HL-60/S4 treated with retinoic acid at 250 ng/mL for 4 days and 3 days (cell line): ENCODE data around the gene GALNT2.

ENCODE experiments used
- in situ Hi-C: fragments of 300-500 bp; cut with MboI; formaldehyde crosslinking; loops from 2 replicates; pipeline ENCODE4 v1.7.0; 2022; ENCODE audit warnings: low sequenced_read_pairs

Gene GALNT2

GRCh38 chr1:230249695-230250480 is 182.8 kb downstream of the GALNT2 start:
- in situ Hi-C loops = no loop called here

GRCh38 chr1:230250666-230251065 is 183.6 kb downstream of the GALNT2 start:
- in situ Hi-C loops = no loop called here

GRCh38 chr1:230251644-230252191 is 184.7 kb downstream of the GALNT2 start:
- in situ Hi-C loops = no loop called here

- in situ Hi-C loops = no loop called here
Observed at GRCh38 chr1:230253150-230253549, 186.1 kb downstream of the GALNT2 start.

GRCh38 chr1:230254265-230254664 is 187.2 kb downstream of the GALNT2 start:
- in situ Hi-C loops = no loop called here

- in situ Hi-C loops = no loop called here
Observed at GRCh38 chr1:230255116-230255515, 188.1 kb downstream of the GALNT2 start.

GRCh38 chr1:230255991-230256390 is 189.0 kb downstream of the GALNT2 start:
- in situ Hi-C loops = no loop called here

GRCh38 chr1:230256896-230257295 is 189.9 kb downstream of the GALNT2 start:
- in situ Hi-C loops = no loop called here

- in situ Hi-C loops = no loop called here
Observed at GRCh38 chr1:230259621-230260020, 192.6 kb downstream of the GALNT2 start.

- in situ Hi-C loops = no loop called here
Observed at GRCh38 chr1:230260831-230261230, 193.8 kb downstream of the GALNT2 start.

GRCh38 chr1:230261928-230262650 is 195.1 kb downstream of the GALNT2 start:
- in situ Hi-C loops = no loop called here

- in situ Hi-C loops = no loop called here
Observed at GRCh38 chr1:230262867-230263567, 196.0 kb downstream of the GALNT2 start.

- in situ Hi-C loops = no loop called here
Observed at GRCh38 chr1:230263568-230264195, 196.6 kb downstream of the GALNT2 start.

- in situ Hi-C loops = no loop called here
Observed at GRCh38 chr1:230264342-230264741, 197.3 kb downstream of the GALNT2 start.

GRCh38 chr1:230265200-230266115 is 198.4 kb downstream of the GALNT2 start:
- in situ Hi-C loops = no loop called here

- in situ Hi-C loops = no loop called here
Observed at GRCh38 chr1:230266456-230266855, 199.4 kb downstream of the GALNT2 start.

- in situ Hi-C loops = no loop called here
Observed at GRCh38 chr1:230267338-230268065, 200.5 kb downstream of the GALNT2 start.

GRCh38 chr1:230268371-230269170 is 201.5 kb downstream of the GALNT2 start:
- in situ Hi-C loops = no loop called here
